ENCODE measurements around the gene NTF3.
"Not testable (repeated sequence)": the region's sequence is repeated elsewhere in the genome, so short reads cannot be mapped to it uniquely, and the experiment has no call there.

NTF3 gene

DNA sequence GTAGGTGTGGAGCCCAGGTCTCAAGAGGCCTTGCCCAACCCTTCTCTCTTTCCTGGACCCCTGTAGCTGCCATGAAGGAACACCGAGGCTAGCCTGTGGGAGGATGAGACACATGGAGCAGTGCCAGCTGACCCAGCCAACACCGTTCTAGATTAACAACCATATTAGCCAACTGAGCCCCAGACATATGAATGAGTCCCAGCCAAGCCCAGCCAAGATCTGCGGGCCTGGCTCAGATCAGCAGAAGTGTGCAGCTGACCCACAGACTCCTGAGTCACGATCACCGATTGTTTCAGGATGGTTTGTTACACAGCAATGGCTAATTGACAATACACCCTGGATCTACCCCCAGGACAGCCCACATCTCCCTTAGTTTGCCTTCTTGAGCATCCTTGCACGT is 82.1 kb downstream of the NTF3 start:
- DNase-seq: no peak

DNA sequence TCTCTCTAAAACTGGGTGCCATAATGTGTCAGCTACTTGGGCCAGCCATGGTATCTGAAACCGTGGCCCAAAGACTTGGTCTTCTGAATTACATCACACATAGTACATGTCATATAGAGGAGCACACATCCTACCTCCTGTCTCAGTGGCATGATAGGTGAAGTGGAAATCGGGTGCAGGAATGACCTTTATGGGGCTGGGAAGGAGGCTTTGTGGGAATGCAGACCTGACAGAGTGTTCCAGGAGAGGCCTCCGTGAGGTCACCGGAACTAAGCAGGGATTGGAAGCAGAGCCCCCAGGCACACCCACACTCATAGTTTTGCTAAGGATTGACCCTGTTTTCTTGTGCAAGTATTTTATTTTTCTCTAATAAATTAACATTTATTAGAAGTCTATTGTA is 82.6 kb downstream of the NTF3 start:
- no peak for DNase-seq

GRCh38 chr12:5515458-5515857 is 83.5 kb downstream of the NTF3 start:
- DNase-seq: no peak

- no peak for DNase-seq
These were observed 84.7 kb downstream of the NTF3 start for GRCh38 chr12:5516371-5517241.

- no peak for DNase-seq
These were observed 86.9 kb downstream of the NTF3 start for GRCh38 chr12:5518584-5519365.

GRCh38 chr12:5520037-5520436 is 88.1 kb downstream of the NTF3 start:
- DNase-seq: no peak

GRCh38 chr12:5520831-5521230 is 88.9 kb downstream of the NTF3 start:
- no peak for DNase-seq

- DNase-seq: no peak
These were observed 89.8 kb downstream of the NTF3 start for GRCh38 chr12:5521456-5522325.

DNA sequence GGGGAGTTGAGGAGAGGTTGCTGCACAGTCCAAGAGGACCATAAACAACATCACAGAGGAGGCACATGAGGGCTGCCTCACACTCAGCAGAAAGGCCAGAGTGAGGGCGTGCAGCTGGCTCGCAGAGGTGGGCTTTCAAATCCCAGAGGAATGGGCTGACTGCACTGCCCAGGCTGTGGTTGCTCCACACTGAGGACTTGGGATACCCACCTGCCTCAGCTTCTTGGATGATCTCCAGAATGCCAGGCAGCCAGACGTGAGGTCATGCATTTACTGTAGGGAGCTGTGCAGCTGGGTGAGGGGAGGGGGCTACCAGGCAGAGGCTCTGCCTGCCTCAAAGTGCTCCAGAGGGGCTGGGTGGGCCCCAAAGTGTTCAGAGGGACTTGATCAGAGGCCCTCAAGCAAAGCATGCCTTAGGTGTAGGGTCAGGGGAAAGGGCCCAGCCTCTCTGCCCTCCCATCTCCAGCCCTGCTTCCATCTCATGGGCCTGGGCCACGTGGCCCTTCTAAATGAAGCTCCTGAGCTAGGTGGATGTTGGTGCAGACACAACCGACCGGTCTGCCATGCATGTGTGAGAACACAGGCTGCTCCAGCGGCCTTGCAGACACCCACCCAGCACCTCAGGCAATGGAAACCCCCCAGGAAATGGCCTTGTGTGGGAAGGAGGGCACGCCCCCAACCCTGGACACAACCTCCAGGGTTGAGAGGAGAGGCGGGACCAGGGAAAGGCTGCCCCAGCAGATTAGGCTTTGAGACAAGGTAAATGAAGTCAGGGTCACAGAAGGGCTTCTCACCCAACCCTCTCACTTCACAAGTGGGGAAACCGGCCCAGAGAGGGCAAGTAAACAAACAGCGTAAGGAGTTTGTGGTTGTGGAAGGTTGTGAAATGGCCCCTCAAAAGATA is 90.8 kb downstream of the NTF3 start:
- no peak for DNase-seq

- DNase-seq: no peak
These were observed 91.6 kb downstream of the NTF3 start for GRCh38 chr12:5523396-5524115.

- no peak for DNase-seq
These were observed 92.3 kb downstream of the NTF3 start for GRCh38 chr12:5524116-5524768.

DNA sequence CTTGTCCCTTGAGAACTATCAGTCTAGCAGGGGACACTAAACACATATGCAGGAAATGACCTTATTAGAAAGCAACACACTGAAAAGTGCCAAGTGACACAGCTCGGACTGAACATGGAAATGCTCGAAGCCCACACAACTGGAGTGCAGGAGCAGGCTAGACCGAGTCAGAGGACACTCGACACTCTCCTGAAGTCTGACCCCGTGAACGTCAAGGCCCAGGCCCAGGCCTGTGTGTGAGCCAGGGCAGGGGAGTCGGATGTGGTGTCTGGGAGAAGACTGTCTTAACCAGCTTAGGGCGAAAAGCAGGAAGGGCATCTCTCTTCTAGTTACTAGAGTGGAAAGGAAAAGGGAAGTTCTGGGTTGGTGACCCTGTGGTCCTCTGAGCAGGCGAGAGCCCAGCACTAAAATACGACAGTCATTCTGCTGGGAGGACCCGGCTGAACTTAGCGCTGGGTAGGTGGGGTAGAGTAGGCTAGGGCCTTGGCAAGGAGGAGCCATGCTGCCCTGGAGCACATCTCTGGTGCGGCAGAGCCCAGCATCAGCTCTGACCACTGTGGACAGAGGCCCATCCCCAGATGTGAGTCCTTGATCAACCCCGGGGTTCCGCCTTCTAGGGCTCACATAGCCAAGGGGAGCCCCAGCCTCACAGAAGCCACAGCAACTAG is 93.0 kb downstream of the NTF3 start:
- no peak for DNase-seq

- DNase-seq: no peak
These were observed 94.0 kb downstream of the NTF3 start for GRCh38 chr12:5525783-5526367.

DNA sequence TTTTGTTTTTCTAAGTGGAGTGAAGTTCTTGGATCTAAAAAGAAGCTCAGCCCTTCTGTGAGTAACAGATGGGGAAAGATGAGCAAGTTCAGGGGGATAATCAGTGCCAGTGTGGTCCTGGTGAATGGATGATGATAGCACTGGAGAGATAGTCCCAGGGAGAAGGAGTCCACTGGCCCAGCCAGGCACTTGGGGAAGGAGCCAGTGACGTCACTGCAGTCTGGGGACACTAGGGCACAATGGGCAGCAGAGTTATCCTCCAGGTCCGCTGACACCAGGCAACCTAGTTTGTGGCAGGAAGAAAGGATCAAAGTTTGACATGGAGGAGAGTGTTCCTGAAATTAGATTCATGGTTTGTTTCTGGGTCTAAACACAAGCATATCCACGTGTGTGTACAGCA is 101.5 kb downstream of the NTF3 start:
- no peak for DNase-seq

DNA sequence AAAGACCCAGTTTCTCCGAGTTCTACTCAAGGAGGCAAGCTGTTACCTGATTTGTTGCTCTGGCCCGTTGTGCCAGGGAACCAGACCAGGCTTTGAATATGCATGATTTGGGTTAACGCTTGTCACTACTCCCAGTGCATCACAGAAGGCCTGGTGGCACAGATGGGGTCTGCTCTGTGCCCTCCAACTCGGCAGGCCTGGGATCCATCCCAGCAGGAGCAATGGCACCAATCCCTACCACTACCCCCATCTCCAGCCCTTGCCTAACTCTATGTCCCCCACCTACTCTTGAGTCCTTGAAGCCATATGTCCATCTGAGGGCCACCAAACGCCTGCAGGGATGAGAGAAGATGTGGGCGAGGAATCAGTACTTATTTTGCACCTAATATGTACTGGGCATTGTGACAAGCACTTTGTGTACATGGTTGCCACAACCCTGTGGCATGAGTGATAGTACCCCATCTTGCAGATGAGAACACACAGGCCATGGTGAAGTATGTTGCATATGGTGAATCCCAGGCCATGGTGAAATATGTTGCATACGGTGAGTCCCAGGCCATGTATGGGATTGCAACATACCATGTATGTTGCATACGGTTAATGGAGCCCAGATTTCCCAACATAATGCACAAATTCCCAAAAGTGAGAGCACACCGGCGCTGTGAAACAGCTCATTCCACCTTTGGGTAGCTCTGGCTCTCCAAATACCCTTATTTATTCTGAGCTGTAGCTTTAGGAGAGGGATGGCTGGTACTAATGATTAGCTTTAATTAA is 102.7 kb downstream of the NTF3 start:
- DNase-seq: no peak

GRCh38 chr12:5535541-5535940 is 103.6 kb downstream of the NTF3 start:
- no peak for DNase-seq

GRCh38 chr12:5537026-5537615 is 105.2 kb downstream of the NTF3 start:
- not testable (repeated sequence) for DNase-seq

- no peak for DNase-seq
These were observed 105.9 kb downstream of the NTF3 start for GRCh38 chr12:5537771-5538170.

Measured in NCI-H526 treated with DMSO at 0.1 percent for 48 hours (cell line).